ENCODE data around the gene SKAP2. TPM values are rescaled to one million over a fixed set of nuclear protein-coding genes. Genes with fewer than 3 reads are reported as not detected.

Gene SKAP2, protein sequence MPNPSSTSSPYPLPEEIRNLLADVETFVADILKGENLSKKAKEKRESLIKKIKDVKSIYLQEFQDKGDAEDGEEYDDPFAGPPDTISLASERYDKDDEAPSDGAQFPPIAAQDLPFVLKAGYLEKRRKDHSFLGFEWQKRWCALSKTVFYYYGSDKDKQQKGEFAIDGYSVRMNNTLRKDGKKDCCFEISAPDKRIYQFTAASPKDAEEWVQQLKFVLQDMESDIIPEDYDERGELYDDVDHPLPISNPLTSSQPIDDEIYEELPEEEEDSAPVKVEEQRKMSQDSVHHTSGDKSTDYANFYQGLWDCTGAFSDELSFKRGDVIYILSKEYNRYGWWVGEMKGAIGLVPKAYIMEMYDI
- total RNA-seq, result 14.4 and 22.6 TPM in 2 replicates

DNA sequence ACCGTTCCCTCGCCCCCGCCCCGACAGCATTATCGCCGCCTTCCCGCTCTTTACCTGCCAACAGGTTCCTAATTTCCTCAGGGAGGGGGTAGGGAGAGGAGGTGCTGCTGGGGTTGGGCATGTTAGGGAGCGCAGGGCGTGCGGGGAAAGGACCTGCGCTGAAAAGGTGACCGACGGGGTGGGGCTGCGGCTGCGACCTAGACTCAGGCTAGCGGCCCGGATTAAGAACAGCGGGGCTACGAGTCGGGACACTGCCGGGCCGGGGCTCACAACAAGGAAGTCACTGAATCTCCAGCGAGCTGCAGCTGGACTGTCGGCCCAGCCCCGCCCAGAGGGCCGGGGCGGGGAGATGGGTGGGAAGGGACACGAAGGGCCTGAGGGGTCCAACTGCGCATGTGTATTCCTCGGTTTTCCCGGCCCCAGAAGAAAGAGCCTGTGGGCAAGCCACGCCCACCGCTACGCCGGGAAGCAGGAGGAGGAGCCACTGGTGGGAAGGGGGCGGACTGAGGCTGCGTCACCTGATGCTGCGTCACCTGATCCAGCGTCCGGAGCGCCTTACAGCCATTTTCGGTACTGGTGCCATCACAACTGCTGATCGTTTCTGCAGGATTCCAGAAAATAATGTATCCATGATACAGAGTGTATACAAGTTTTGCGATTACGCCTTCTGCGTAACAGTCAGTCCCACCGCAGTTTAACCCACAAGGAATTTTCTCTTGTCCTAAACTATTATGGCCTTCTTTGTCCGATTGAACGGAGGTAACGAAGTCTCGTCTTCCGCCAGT, at the start of gene SKAP2:
Gene SKAP2, minus strand, starts transcription at position 282 of the 785 bp plus-strand sequence. Its CDS starts 161 bp downstream, at position 121.

Other genes with a start within 250 kb of the SKAP2 start
- gene HOXA1, start 231.4 kb upstream of the SKAP2 start, total RNA-seq, result not detected in 2 replicates
- gene HOXA2, start 238.1 kb upstream of the SKAP2 start, total RNA-seq, result not detected in 2 replicates

All from cardiac atrium fibroblast (primary cell).